Loucy (cell line): Measurements from ENCODE around the gene UBTD1.
"Not testable (repeated sequence)": the region's sequence is repeated elsewhere in the genome, so short reads cannot be mapped to it uniquely, and the experiment has no call there.

Experiments
- H2AFZ ChIP-seq: fragments of 200-600 bp; sonication (generic); 2 replicates; pipeline ENCODE4 v1.6.0; 2016; ENCODE audit warnings: antibody characterized with exemption, mild to moderate bottlenecking, low read length, moderate library complexity
- H3F3A ChIP-seq: fragments of 200-600 bp; 2 replicates; pipeline ENCODE4 v1.6.0; 2016; ENCODE audit warnings: antibody characterized with exemption, low read depth, mild to moderate bottlenecking
- H3K27me3 ChIP-seq: fragments of 200-600 bp; sonication (generic); 2 replicates; pipeline ENCODE4 v1.6.1; 2014; ENCODE audit warnings: low read length, mild to moderate bottlenecking; ENCODE audit not compliant: insufficient read depth, poor library complexity, severe bottlenecking
- H3K36me3 ChIP-seq: fragments of 200-600 bp; sonication (generic); 2 replicates; pipeline ENCODE4 v1.6.1; 2016; ENCODE audit warnings: low read length; ENCODE audit not compliant: insufficient read depth
- H3K4me1 ChIP-seq: fragments of 200-600 bp; sonication (generic); 2 replicates; pipeline ENCODE4 v1.5.1; 2014; ENCODE audit warnings: low read length, mild to moderate bottlenecking; ENCODE audit not compliant: insufficient read depth, poor library complexity, severe bottlenecking
- H3K4me2 ChIP-seq: fragments of 200-600 bp; sonication (generic); 2 replicates; pipeline ENCODE4 v1.6.0; 2014; ENCODE audit warnings: antibody characterized with exemption, low read length, low read depth, mild to moderate bottlenecking; ENCODE audit not compliant: poor library complexity, severe bottlenecking
- H3K4me3 ChIP-seq: fragments of 200-600 bp; sonication (generic); 2 replicates; pipeline ENCODE4 v1.5.1; 2014; ENCODE audit warnings: low read length, mild to moderate bottlenecking, mixed read lengths; ENCODE audit not compliant: poor library complexity, severe bottlenecking
- H3K79me2 ChIP-seq: fragments of 200-600 bp; sonication (generic); 2 replicates; pipeline ENCODE4 v1.6.1; 2014; ENCODE audit warnings: low read length; ENCODE audit not compliant: insufficient read depth
- H3K9ac ChIP-seq: fragments of 200-600 bp; sonication (generic); 2 replicates; pipeline ENCODE4 v1.6.0; 2014; ENCODE audit warnings: mild to moderate bottlenecking, low read depth, low read length, moderate library complexity; ENCODE audit not compliant: poor library complexity, severe bottlenecking
- H3K9me2 ChIP-seq: fragments of 200-600 bp; sonication (generic); replicated peaks from 2 replicates; pipeline ENCODE4 v1.6.1; 2016; ENCODE audit warnings: low read depth, low read length, mixed read lengths
- H3K9me3 ChIP-seq: fragments of 200-600 bp; sonication (generic); 2 replicates; pipeline ENCODE4 v1.6.1; 2014; ENCODE audit warnings: mild to moderate bottlenecking, antibody characterized with exemption, low read length, low read depth; ENCODE audit not compliant: insufficient read depth
- H4K20me1 ChIP-seq: fragments of 200-600 bp; sonication (generic); 2 replicates; pipeline ENCODE4 v1.6.0; 2014; ENCODE audit warnings: antibody characterized with exemption, low read length, mild to moderate bottlenecking; ENCODE audit not compliant: insufficient read depth, poor library complexity, severe bottlenecking
- EZH2phosphoT487 ChIP-seq: fragments of 200-600 bp; IDR thresholded peaks from 2 replicates; pipeline ENCODE4 v1.6.1; 2018; ENCODE audit warnings: antibody characterized with exemption, mild to moderate bottlenecking, moderate library complexity, borderline replicate concordance
- TF ChIP-seq, protein P1 (sequence below): fragments of 200-600 bp; sonication (generic); conservative IDR thresholded peaks from 2 replicates; pipeline ENCODE4 v1.5.1; 2014; ENCODE audit warnings: mild to moderate bottlenecking, antibody characterized with exemption, low read length

The UBTD1 gene

DNA sequence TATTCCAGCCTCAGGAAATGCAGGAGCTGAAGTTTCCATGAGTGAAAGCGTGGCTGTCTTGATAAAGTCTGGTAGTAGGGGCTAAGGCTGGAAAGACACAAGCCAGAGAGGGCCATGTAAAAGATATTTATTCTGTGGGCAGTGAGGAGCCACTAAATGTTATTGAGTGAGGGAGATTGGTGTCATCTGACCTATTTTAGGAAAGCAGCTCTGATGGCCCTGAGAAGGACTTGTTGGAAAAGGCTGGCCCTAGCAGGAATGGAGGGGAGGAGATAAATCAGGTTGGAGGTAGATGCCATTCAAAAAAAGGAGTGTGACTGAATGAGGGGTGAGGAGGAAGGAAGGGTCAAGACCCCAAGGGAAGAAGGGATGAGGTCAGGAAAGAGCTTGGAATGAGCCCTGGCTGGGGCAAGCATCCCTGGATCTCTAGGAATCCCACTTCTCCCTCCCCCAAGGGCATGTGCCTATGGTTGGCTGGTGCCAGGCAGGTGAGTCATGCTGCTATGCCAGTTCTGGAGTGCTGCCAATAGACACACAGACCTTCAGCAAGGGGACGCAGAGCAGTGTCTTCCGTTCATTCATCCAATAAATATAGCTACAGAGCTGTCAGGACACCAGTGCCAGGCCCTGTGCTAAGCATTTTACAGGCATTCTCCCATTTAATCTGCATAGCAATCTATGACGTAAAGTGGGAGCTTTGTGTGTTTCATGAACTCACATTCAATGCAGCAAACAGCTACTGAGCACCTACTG, 75.8 kb downstream of the UBTD1 start:
- Histone ChIP-seq H3K27me3 (no peaks in the 10 kb centered on the region), H3K4me3 (no peak overlapping the region), H2AFZ (no peak overlapping the region), H3K9me2 (no peaks in the 10 kb centered on the region), H3K36me3 (no peaks in the 10 kb centered on the region), H3K9ac (no peak overlapping the region), H3K4me2 (no peak overlapping the region), H4K20me1 (no peaks in the 10 kb centered on the region), H3K4me1 (no peaks in the 10 kb centered on the region), H3F3A (no peaks in the 10 kb centered on the region), H3K9me3 (no peaks in the 10 kb centered on the region), H3K79me2 (no peaks in the 10 kb centered on the region)
- TF ChIP-seq EZH2phosphoT487, result no peak
- TF ChIP-seq, protein P1, sequence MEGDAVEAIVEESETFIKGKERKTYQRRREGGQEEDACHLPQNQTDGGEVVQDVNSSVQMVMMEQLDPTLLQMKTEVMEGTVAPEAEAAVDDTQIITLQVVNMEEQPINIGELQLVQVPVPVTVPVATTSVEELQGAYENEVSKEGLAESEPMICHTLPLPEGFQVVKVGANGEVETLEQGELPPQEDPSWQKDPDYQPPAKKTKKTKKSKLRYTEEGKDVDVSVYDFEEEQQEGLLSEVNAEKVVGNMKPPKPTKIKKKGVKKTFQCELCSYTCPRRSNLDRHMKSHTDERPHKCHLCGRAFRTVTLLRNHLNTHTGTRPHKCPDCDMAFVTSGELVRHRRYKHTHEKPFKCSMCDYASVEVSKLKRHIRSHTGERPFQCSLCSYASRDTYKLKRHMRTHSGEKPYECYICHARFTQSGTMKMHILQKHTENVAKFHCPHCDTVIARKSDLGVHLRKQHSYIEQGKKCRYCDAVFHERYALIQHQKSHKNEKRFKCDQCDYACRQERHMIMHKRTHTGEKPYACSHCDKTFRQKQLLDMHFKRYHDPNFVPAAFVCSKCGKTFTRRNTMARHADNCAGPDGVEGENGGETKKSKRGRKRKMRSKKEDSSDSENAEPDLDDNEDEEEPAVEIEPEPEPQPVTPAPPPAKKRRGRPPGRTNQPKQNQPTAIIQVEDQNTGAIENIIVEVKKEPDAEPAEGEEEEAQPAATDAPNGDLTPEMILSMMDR, result no peak

DNA sequence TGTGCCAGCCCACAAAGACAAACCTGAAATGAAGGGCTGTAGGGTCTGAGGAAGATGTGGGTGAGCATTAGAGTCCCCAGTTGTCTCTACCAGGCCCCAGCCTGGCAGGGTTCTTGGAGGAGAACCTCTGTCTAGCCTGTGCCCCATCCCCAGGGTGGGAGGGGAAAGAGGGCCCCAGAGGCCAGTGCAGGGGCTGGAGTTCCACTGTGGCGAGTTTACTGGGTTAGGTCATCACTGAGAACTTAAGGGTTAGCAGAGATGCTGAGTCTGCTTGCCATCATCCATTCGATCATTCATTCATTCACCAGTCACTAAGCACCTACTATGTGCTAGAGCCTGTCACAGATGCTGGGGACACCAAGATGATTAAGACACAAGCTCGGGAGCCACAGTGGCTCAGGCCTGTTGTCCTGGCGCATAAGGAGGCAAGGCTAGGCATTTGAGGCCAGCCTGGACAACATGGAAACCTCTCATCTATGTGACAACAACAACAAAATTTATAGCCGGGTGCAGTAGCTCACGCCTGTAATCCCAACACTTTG, 76.5 kb downstream of the UBTD1 start:
- Histone ChIP-seq H3K79me2 (no peaks in the 10 kb centered on the region), H3K9me2 (no peaks in the 10 kb centered on the region), H2AFZ (no peak overlapping the region), H3K4me2 (no peak overlapping the region), H3K4me3 (no peak overlapping the region), H3K27me3 (no peaks in the 10 kb centered on the region), H3K9me3 (no peaks in the 10 kb centered on the region), H4K20me1 (no peaks in the 10 kb centered on the region), H3K36me3 (no peaks in the 10 kb centered on the region), H3F3A (no peaks in the 10 kb centered on the region), H3K9ac (no peak overlapping the region), H3K4me1 (peaks cover 2% of the 10 kb centered on the region)
- TF ChIP-seq, protein P1, result no peak
- TF ChIP-seq EZH2phosphoT487, result no peak

DNA sequence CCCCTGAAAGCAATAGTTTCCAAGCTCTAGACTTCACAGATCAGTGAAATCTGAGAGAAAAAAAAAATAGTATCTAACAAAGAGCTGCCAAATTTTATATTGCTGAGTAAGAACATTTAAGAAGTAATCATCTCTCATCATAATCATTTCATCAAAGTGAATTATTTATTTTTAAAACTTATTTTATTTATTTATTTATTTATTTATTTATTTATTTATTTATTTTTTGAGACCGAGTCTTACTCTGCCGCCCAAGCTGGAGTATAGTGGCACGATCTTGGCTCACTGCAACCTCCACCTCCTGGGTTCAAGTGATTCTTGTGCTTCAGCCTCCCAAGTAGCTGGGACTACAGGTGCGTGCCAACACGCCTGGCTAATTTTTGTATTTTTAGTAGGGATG, 77.8 kb downstream of the UBTD1 start:
- H3K27me3 ChIP-seq, H3F3A ChIP-seq, H3K36me3 ChIP-seq, H2AFZ ChIP-seq, H3K9ac ChIP-seq, H3K9me3 ChIP-seq, H3K4me2 ChIP-seq, H4K20me1 ChIP-seq, H3K4me3 ChIP-seq, H3K79me2 ChIP-seq, H3K4me1 ChIP-seq, H3K9me2 ChIP-seq: not testable (repeated sequence)

DNA sequence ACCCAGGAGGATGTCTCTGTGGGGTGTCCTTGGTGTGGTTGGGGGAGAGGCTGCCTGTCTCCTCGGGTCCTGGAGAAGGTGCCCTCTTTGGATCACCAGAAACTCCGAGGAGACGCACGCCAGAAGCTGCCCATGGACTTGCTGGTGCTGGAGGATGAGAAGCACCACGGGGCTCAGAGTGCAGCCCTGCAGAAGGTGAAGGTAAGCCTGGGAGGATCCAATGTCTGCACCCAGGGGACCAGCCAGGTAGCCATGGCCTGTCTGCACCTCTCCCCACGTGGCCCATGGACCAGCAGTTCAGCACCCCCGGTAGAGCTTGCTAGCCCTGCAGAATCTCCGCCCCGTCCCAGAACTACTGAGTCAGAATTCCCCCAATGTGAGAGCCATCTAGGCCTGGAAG, 79.0 kb downstream of the UBTD1 start:
- H3K4me2 ChIP-seq, result no peak overlapping the region
- H3K27me3 ChIP-seq, result no peaks in the 10 kb centered on the region
- H3K79me2 ChIP-seq, result no peaks in the 10 kb centered on the region
- H4K20me1 ChIP-seq, result no peaks in the 10 kb centered on the region
- TF ChIP-seq EZH2phosphoT487, result no peak
- TF ChIP-seq, protein P1, result no peak
- H3K4me1 ChIP-seq, result peaks cover 4% of the 10 kb centered on the region
- H3K9me2 ChIP-seq, result no peaks in the 10 kb centered on the region
- H3K4me3 ChIP-seq, result no peak overlapping the region
- no peaks in the 10 kb centered on the region for H3K9me3 ChIP-seq
- no peak overlapping the region for H3K9ac ChIP-seq
- no peak overlapping the region for H2AFZ ChIP-seq
- H3F3A ChIP-seq, result no peaks in the 10 kb centered on the region
- no peaks in the 10 kb centered on the region for H3K36me3 ChIP-seq
